Measurements from ENCODE around the gene CCDC63.

Gene CCDC63

DNA sequence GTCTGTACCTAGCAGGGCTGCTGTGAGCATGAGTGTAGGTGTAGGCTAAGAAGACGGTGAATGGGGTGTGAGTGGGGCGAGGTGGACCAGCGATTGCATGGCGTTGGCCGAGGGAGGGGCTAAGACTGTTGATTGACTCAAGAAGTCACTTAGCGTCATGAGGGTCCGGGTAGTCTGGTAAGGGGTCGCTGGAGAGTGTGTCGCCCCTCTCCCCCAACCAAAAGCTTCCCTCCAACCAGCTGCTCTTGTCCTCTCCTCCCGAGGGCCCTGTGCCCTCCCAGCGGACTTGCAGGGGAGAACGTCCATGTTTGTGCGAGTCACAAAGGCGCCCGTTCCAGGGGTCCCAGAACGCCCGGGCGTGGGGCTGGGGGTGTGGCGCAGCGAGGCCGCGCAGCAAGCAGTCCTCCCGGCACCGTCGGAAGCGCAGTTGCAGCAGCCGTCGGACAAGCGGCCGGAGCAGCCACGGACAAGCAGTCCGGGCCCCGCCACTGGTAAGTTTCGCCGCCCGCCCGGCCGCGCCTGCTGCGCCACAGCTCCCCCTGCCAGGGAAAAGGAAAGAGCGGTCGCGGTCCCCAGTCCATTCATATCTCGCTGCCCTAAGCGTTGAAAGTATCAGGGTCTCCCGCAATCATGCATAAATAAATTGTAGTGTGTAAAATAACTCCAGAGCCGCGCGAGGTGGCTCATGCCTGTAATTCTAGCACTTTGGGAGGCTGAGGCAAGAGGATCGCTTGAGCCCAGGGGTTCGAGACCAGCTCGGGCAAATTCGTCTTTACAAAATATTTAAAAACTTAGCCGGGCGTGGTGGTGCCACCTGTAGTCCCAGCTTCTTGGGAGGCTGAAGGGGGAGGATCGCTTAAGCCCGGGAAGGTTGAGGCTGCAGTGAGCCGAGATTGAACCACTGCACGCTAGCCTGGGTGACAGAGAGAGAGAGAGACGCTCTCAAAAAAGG is at the start of gene CCDC63:
Gene CCDC63 (plus strand): TSS at position 373 of the 952 bp plus-strand sequence. CDS start 5,968 bp downstream, outside the sequence.
- DNase-seq = peak; percentile 71

DNA sequence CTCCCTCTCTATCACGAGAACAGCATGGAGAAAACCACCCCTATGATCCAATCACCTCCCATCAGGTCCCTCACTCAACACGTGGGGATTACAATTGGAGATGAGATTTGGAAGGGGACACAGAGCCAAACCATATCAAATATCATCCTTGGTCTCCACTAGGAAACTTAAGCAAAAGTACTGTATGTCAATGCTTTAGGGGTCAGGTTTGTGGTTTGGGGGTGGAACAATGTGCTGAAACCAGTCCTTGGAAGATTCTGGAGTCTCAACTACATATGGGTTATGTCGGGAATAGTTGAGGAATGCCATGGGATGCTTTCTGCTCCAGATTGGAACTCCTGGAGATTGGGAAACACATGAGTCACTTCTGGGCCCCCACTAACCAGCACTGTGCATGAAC is 48.3 kb upstream of the CCDC63 start:
- DNase-seq = no peak

DNA sequence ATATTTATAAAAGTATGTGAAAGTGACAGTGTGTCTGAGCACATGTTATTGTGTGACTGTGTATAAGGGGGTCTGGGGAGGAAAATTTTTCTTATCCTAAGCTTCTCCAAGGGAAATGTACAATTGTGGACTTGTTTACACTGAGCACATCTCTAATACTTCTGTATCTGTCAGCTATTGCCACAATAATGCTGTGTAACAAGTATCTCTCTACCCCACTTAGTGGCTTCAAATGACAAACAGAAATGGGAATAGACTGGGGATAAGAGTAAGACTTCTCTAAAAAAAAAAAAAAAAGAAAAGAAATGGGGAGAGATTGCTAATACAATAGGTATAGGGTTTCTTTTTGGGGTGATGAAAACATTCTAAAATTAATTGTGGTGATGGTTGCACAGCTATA is 44.3 kb upstream of the CCDC63 start:
- no peak for DNase-seq

DNA sequence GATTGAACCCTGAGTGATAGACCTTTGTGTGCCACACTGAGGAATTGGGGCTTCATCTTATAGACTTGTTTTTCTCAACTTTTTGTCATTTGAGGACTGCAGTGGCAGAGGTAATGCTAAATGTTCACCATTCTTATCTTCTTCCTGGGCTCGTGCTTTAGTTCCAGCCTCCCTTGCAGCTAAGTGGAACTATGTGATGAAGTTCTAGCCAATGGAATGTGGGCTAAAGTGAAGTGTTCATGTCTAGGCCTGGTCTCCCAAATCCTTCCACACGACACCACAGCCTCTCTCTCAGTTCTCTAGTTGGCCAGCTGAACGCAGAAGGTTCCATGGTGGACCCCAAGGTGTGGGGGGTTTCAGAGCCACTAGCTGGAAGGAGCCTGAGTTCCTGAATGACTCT is 42.4 kb upstream of the CCDC63 start:
- no peak for DNase-seq

DNA sequence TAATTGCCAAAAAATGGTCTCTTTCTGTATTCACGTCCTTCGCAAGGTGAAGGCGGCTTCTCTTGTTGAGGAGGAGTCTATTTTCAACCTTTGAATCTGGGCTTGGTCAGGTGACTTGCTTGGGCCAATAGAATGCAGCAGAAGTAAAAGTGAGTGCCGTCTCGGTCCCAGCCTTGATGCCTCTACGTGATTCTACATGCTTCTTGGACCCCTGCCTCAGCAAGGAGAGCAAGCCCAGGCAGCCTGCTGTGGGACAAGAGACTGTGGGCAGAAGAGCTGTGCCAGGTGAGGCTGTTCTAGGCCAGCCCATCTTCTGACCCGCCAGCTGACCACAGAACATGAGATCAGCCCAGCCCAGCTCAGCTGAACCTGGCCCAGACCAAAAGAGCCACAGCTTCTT is 39.1 kb upstream of the CCDC63 start:
- DNase-seq = no peak

DNA sequence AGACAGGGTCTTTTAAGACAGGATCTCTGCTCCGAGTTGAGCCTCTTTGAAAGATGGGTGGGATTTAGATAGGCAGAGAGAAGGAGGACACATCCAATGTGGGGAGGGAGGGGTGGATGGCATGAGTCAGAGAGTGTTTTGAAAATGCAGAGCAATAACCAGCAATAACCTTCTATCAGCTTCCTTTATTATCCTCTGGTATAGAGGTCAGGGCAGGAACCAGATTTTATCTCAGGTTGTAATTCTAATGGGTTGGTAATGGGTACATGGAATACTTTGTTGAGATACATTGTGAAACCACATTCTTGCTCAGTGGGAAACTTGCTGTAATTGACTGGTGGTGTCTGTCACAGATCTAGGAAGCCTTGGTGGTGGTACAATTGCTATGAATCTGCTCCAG is 37.6 kb upstream of the CCDC63 start:
- no peak for DNase-seq

DNA sequence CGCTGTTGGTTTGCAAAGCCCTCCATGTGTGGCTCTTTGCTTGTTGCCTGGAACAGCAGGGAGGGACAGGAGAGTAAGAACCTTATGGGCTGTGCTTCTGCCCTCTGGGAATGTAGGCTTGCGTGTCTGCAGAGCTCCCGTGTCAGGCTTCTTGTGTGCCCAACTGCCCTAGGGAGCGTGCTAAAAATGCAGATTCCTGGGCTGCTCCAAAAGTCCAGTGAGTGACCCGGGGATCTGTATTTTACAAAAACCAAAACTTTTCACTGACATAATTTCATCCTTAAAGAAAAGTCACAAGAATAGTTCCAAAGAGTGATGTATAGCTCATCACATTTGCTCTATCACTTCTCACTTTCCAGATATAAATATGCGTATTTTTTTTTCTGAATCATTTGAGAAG is 34.8 kb upstream of the CCDC63 start:
- no peak for DNase-seq

DNA sequence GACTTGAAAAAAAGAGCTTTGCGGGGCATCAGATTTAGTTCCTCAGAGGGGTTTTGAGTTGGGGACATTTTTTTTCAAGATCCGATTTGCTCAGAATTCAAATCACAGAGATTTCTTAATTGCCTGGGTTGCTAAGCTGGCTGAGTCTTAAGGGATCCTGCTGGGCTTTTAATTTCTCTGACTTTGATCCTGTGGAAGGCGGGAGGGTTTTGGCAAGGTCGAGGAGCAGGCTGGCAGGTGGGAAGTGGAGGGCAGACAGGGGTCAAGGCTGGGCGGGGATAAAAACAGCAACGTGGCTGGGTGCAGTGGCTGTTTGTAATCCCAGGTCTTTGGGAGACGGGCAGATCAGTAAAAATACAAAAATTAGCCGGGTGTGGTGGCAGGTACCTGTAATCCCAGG is 33.5 kb upstream of the CCDC63 start:
- no peak for DNase-seq

DNA sequence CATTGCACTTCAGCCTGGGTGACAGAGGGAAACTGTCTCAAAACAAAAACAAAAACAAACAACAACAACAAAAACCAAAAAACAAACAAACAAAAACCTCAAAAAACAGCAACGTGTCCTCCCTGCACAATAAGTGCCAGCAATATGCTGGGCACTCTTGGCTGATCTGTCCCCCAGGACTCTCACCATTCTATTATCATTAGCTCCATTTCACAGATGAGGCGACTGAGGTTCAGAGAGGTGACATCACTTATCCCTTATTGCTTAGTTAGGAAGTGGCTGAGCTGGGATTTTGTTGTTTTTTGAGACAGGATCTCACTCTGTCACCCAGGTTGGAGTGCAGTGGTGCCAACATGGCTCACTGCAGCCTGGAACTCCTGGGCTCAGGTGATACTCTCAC is 33.0 kb upstream of the CCDC63 start:
- DNase-seq = no peak

DNA sequence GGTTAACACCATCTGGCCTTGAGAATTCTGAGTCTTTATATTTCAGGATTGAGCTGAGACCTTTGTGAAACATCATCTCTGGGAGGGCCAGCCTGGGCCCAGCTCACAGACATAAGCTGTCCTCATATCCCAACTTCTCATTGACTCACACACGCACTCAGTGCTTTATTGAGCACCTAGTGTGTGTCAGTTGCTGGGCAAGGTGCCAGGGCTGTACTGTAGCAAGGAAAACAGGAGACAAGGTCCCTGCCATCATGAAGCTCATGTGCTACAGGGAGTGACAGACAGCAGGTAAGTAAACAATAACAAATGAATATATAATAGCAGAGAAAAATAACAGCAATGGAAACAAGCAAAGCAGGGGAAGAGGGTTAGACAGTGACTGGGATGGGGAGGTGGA is 30.5 kb upstream of the CCDC63 start:
- no peak for DNase-seq

DNA sequence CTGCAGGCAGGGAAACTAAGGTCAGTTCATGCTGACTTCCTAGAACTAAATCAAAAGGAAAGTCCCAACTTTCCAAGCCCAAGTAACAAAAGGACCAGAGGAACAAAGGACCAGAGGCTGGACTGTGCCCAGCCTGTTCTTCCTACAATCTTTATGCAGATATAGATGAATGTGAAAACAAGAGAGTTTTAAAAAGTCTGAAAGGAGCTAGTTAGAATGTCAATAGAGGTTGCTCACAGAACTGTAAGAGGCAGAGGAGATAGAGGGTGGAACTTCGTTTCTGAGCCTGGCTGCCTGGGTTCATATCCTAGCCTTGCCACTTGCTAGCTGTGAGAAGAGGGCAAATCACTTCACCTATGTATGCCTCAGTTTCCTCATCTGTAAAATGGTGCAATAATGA is 30.0 kb upstream of the CCDC63 start:
- DNase-seq = no peak

DNA sequence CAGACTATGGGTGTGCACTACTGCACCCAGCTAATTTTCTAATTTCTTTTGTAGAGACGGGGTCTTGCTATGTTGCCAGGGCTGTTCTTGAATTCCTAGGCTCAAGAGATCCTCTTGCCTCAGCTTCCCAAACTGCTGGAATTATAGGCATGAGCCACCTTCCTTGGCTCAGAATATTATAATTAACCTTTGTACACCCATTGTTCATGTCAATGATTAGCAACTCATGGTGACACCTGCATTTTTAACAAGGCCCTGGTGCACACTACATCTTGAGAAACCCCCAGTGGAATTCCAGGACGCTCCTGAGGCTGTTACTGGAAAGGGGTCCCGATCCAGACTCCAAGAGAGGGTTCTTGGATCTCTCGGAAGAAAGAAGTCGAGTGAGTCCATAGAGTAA is 28.3 kb upstream of the CCDC63 start:
- DNase-seq = no peak

DNA sequence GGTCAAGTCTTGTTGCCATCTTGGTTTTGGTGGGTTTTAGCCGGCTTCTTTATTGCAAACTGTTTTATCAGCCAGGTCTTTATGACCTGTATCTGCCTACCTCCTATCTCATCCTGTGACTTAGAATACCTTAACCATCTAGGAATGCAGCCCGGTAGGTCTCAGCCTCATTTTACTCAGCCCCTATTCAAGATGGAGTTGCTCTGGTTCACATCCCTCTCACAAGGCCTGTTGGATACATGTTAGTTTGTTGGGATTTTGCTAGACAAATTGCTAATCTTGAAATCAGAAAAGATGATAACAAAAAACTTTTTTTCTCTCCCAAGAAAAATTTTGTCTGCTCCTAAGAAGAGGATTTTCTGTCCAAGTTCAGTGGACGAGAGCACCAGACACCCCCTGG is 27.6 kb upstream of the CCDC63 start:
- DNase-seq = no peak

DNA sequence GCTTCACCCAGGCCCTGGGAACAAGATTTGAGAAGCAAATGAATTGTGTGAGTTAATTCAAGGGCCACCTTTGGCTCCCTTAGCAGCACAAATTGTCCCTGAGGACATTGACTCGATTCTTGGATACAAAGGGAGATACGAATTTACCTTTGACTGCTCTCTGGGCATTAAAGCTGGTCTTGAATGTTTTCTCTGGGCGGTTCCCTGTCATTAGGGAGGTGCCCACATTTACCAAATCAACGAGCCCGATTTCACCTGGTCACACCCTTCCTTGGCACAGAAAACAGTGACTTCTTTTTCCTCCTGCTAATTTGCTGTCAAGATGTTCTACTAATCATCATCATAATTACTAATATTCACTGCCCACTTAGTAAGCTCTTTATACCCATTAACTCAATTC is 27.1 kb upstream of the CCDC63 start:
- DNase-seq = no peak

DNA sequence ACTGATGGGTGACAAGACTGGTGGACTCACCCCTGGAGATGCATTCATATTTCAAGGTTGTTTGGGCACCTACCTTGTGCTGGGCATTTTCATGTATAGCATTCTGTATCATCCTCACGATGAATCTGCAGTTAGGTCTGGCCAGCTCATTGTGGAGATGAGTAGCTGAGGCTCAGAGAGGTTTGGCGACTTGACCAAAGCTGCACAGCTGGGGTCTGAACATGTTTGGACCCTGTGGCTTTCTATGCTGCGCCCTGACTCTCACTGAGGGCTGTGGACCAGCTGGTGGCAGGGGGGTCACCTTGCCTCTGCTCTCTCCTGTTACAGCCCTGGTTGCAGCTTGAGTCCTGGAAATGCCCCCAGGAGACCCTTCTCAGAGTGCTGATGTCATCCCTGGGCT is 24.9 kb upstream of the CCDC63 start:
- DNase-seq = no peak

DNA sequence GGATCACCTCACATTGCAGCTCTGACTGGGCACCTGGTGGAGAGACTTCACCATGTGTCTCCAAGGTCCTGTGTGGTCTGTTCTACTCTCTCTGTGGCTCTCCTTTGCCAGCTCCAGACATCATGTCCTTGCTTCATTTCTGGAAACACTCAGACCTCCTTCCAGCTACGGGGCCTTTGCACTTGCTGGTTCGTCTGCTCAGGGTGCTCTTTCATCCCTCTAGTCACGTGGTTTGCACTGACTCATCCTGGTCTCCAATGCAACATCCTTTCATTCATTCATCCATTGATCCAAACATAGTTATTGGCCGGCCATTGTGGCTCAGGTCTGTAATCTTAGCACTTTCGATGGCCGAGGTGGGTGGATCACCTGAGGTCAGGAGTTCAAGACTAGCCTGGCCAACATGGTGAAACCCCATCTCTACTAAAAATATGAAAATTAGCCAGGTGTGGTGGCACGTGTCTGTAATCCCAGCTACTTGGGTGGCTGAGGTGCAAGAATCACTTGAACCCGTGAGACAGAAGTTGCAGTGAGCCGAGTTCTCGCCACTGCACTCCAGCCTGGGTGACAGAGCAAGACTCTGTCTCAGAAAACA is 23.9 kb upstream of the CCDC63 start:
- no peak for DNase-seq

DNA sequence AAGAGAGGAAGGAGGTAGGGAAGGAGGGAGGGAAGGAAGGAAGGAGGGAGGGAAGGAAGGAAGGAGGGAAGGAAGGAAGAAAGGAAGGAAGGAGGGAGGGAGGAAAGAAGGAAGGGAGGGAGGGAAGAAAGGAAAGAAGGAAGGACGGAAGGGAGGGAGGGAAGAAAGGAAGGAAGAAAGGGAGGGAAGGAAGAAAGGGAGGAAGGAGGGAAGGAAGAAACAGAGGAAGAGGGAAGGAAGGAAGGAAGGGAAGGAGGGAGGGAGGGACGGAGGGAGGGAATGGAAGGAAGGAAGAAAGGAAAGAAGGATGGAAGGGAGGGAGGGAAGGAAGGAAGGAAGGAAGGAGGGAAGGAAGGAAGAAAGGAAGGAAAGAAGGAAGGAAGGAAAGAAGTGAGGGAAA is 22.4 kb upstream of the CCDC63 start:
- DNase-seq = no peak

DNA sequence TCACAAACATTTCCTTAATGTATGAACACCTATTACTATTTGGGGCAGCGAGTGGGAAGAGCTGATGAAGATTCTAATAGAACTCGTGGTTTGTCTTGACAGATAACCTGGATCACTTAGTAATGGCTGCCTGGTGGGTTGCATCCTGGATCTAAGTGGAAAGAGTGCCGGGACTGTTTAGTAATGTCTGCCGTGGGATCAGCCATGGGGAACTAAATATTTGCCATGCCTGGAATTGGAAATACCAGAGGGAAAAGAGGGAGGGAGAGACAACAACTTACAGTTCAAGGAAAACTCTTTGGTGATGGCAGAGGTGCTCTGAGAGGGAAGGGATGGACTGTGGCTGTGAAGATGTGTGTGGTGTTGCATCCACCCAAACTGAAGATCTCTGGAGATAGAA is 21.3 kb upstream of the CCDC63 start:
- DNase-seq = no peak

DNA sequence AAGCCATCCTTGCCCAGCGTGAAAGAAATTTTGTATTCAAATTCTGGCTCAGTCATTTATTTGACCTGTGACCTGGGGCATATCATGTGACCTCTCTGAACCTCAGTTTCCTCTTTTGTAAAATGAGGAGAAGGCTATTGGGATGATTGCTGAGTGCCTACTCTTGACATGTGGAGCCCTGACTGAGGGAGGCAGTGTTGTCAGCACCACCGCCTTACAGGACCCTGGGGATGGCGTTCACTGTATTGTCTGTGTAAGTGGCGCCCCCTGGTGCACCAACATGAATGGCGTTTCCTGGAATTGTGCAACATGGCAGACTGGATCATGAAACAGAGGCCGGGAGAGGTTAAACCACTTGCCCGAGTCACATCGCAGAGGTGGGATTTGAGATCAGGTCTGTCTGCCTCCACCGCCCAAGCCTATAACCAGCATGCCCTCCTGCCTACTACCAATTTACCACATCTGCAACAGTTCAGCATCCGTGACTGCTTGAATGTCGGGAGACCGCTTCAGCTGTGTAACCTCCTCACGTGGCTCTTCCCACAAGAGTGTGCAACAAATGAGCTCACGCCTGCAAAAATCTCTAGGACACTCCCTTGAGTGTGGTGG is 20.1 kb upstream of the CCDC63 start:
- DNase-seq = peak; percentile 94

DNA sequence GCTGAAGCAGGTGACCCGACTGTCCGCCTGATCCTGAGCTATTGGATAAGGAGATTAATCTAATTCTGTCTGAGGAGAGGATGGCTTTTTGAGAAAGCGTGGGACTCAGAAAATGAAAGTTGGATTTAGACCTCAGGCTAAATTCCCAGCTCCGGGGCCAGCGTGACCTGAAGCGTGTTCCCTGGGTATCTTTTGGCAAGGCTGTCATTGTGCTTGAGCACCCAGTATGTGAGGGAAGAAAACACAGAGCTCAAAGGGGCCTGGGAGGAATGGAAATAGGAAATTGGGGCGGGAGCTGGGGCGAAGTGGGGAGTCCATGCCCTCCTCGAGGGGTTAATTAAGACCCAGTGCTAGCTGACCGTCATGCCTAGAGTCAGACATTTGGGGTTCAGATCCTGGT is 17.5 kb upstream of the CCDC63 start:
- DNase-seq = no peak

DNA sequence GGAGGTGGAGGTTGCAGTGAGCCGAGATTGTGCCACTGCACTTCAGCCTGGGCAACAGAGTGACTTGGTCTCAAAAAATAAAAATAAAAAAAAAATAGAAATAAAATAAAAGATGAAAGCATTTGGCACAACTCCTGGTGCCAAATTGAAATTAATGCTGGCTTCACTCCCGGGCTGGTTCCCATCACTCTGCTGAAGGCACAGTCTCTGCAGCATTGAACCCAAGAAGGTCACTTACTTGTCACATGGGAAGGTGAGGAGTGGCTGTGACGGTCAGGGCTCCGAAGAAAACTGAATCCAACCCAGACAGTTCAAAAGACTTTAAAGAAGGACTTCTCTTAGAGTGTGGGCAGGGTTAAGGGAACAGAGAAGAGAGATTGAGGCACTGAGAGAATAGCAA is 10.5 kb upstream of the CCDC63 start:
- DNase-seq = no peak

DNA sequence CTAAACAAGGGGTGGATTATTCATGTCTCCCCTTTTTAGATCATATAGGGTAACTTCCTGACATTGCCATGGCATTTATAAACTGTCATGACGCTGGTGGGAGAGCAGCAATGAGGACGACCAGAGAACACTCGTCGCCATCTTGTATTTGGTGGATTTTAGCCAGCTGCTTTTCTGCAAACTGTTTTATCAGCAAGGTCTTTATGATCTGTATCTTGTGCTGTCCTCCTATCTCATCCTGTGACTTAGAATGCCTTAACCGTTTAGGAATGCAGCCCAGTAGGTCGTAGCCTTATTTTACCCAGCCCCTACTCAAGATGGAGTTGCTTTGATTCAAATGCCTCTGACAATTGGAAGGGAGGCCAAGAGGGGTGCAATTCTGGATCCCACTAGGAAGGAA is 5.8 kb upstream of the CCDC63 start:
- DNase-seq = no peak

DNA sequence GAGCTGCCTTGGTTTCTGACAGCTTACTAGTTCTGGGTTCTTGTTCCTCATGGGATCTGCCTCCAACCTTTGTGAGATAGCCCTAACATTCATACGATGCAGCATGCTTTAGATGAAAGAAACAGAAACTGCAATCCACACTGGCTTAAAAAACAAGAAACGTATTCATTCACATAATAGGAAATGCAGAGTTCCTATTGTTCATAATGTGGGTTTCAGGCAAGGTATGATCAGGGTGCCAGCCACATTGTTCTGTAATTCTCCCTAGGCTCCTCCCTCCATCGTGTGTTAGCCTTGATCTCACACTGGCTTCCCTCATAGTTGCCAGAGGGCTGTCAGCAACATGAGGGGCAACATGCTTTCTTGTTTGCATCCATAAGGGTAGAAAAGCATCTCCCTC is 2.7 kb upstream of the CCDC63 start:
- no peak for DNase-seq
